A549 (cell line): ENCODE measurements around the gene BCL2L15. TPM values are rescaled to one million over a fixed set of nuclear protein-coding genes. Genes with fewer than 3 reads are reported as not detected.

Experiments
- ATAC-seq, 2 experiments: fragments of 200-7000 bp in 1 of 2; fragments of >200 bp in 1 of 2; cut with Nextera tagmentation in 1 of 2; cut with Tn5 transposase in 1 of 2; 3 replicates each; pipeline versions ENCODE4 v1.8.0 to v1.9.1; 2018 to 2020; ENCODE audit warnings: mild to moderate bottlenecking in 1 of 2, moderate library complexity in 1 of 2
- CTCF ChIA-PET: fragments of 300-600 bp; sonication (Branson Sonifier 250); formaldehyde crosslinking; extraction: SDS; loops from one replicate; lab custom pipeline; 2021; ENCODE audit warnings: antibody characterized with exemption, inconsistent platforms; lab: Yijun Ruan, JAX
- POLR2A ChIA-PET: fragments of 350-600 bp; formaldehyde crosslinking; extraction: SDS; loops from one replicate; lab custom pipeline; 2021; ENCODE audit warnings: antibody characterized with exemption, inconsistent platforms; lab: Yijun Ruan, JAX
- DNase-seq, 2 experiments: peaks; one replicate each; pipeline versions ENCODE4 v3.0.0 to v3.0.0-alpha.2; 2011 to 2016; ENCODE audit warnings: low read depth in 1 of 2, low spot score in 1 of 2
- FAIRE-seq: peaks from 2 replicates; lab custom pipeline; 2011; peaks lifted over from hg19 to GRCh38; lab: Jason Lieb, UNC
- H3K27ac ChIP-seq, 2 experiments: fragments of >200 bp; sonication (Bioruptor Twin); formaldehyde crosslinking; 3 replicates each; pipeline ENCODE4 v1.5.1; 2016 to 2017
- H3K4me1 ChIP-seq: fragments of >200 bp; sonication (Bioruptor Twin); formaldehyde crosslinking; 3 replicates; pipeline ENCODE4 v1.6.1; 2016
- H3K4me2 ChIP-seq: fragments of >200 bp; sonication (Bioruptor Twin); formaldehyde crosslinking; 3 replicates; pipeline ENCODE4 v1.6.1; 2016
- H3K4me3 ChIP-seq: fragments of >200 bp; sonication (Bioruptor Twin); formaldehyde crosslinking; 3 replicates; pipeline ENCODE4 v1.5.1; 2016
- H3K9me3 ChIP-seq: fragments of >200 bp; sonication (Bioruptor Twin); formaldehyde crosslinking; 3 replicates; pipeline ENCODE4 v1.6.1; 2016
- CTCF ChIP-seq: fragments of >200 bp; sonication (Bioruptor Twin); formaldehyde crosslinking; IDR thresholded peaks from 3 replicates; pipeline ENCODE4 v1.5.1; 2016
- ESRRA ChIP-seq: fragments of 150-350 bp; IDR thresholded peaks from 2 replicates; pipeline ENCODE4 v1.6.1; 2014; ENCODE audit warnings: mild to moderate bottlenecking, low read length, borderline replicate concordance
- GATA3 ChIP-seq: IDR thresholded peaks from 2 replicates; pipeline ENCODE4 v1.6.1; 2012; ENCODE audit warnings: borderline replicate concordance
- HDAC2 ChIP-seq: fragments of 200-600 bp; sonication (generic); IDR thresholded peaks from 2 replicates; pipeline ENCODE4 v1.6.1; 2016
- HMGXB4 ChIP-seq: fragments of 250-450 bp; sonication (Bioruptor Pico); IDR thresholded peaks from 2 replicates; pipeline ENCODE4 v1.5.0; 2021; ENCODE audit warnings: mild to moderate bottlenecking, moderate library complexity, borderline replicate concordance
- KDM5A ChIP-seq: fragments of 200-600 bp; sonication (generic); IDR thresholded peaks from 2 replicates; pipeline ENCODE4 v1.6.1; 2016; ENCODE audit warnings: antibody characterized with exemption, mild to moderate bottlenecking
- MYC ChIP-seq: IDR thresholded peaks from 2 replicates; pipeline ENCODE4 v1.6.1; 2012; ENCODE audit warnings: mild to moderate bottlenecking, inconsistent platforms, low read length, improper control_type of control experiment, borderline replicate concordance
- NPAS2 ChIP-seq: fragments of 250-450 bp; sonication (Bioruptor Pico); IDR thresholded peaks from 2 replicates; pipeline ENCODE4 v1.8.0; 2022; ENCODE audit warnings: mild to moderate bottlenecking, moderate library complexity, borderline replicate concordance
- SMC3 ChIP-seq: fragments of >200 bp; sonication (Bioruptor Twin); formaldehyde crosslinking; IDR thresholded peaks from 3 replicates; pipeline ENCODE4 v1.6.1; 2018; ENCODE audit warnings: inconsistent platforms
- ZFP36 ChIP-seq: fragments of 450-650 bp; IDR thresholded peaks from 2 replicates; pipeline ENCODE4 v1.6.1; 2014; ENCODE audit warnings: borderline replicate concordance; ENCODE audit not compliant: partially characterized antibody
- ZNF302 ChIP-seq: fragments of 250-450 bp; sonication (Bioruptor Pico); IDR thresholded peaks from 2 replicates; pipeline ENCODE4 v1.9.0; 2021; ENCODE audit warnings: inconsistent platforms, mild to moderate bottlenecking, moderate library complexity
- WGBS: methylation state at CpG from one replicate; pipeline ENCODE4 v1.1.6; 2017; ENCODE audit errors: missing lambda C conversion rate; 5-methylcytosine and 5-hydroxymethylcytosine counted together
- polyA plus RNA-seq, 4 experiments: library from polyadenylated mRNA; depleted of rRNA in 3 of 4; stranded (reverse); fragments of >200 nt; fragmentation: RNase III in 1 of 4; extraction: RNeasy Plus Mini Kit Qiagen cat#74134 plus additional on column Dnase treatment in 1 of 4; gene quantifications; 2 replicates in 3 of 4; 3 replicates in 1 of 4; pipeline ENCODE4 v1.2.3, GENCODE V29; 2011 to 2017
- TF ChIP-seq, protein P1 (sequence below): fragments of >200 bp; sonication (Bioruptor Twin); formaldehyde crosslinking; IDR thresholded peaks from 3 replicates; pipeline ENCODE4 v1.6.1; 2016
- TF ChIP-seq, protein P2 (sequence below): IDR thresholded peaks from 2 replicates; pipeline ENCODE4 v1.6.1; 2012

The BCL2L15 gene
- polyA plus RNA-seq, 2 of the 4 experiments (the other 2 are of a cell fraction), result 2.1 to 2.3 TPM

DNA sequence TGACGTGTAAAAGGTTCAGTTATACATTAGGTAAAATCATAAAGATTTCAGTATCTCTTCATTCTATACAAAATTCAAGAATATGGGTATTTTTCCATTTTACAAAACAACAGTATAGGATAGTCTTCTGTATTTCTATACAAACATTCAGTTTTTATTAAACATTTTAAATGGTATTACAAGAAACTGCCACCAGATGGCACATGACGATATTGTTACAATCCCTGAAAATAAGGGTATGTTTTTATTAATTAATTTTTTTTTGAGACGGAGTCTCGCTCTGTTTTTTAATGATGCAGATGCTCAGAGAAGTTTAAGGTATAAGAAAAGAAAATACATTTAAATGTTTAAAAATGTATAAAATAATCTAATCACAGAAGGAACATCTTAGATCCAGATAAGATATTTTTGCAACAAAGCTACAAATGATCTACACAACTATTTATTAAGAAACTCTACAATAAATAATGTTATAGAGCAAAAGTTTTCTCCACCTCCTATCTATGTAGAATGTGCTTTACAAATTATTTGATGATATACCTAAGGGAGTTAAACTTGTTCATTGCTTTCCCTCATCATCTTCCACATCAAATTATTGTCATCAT, 51.6 kb downstream of the BCL2L15 start (continued):
- TF ChIP-seq ESRRA (no peak), CTCF (peak; percentile 44), NPAS2 (CRISPR knock-in tag) (no peak), KDM5A (no peak), ZFP36 (no peak)

- H3K4me3 ChIP-seq, result no peak overlapping the region
- H3K9me3 ChIP-seq, result no peaks in the 10 kb centered on the region
- ATAC-seq (no peak), FAIRE-seq (no peak), DNase-seq (no peak)
- ChIA-PET CTCF (interaction anchor here (0.6 to 2.4 kb wide), 6 partner anchors 19 to 96 kb away, joined by 3 to 11 read pairs (median 4); partner anchors contain the start of gene AP4B1), POLR2A (no interaction called here)
- H3K4me2 ChIP-seq, result no peak overlapping the region
- no peaks in the 10 kb centered on the region for H3K4me1 ChIP-seq
- TF ChIP-seq SMC3, result no peak
- TF ChIP-seq ZFP36, result no peak
- TF ChIP-seq MYC, result no peak
- TF ChIP-seq, protein P1, sequence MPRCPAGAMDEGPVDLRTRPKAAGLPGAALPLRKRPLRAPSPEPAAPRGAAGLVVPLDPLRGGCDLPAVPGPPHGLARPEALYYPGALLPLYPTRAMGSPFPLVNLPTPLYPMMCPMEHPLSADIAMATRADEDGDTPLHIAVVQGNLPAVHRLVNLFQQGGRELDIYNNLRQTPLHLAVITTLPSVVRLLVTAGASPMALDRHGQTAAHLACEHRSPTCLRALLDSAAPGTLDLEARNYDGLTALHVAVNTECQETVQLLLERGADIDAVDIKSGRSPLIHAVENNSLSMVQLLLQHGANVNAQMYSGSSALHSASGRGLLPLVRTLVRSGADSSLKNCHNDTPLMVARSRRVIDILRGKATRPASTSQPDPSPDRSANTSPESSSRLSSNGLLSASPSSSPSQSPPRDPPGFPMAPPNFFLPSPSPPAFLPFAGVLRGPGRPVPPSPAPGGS, result no peak
- TF ChIP-seq, protein P2, sequence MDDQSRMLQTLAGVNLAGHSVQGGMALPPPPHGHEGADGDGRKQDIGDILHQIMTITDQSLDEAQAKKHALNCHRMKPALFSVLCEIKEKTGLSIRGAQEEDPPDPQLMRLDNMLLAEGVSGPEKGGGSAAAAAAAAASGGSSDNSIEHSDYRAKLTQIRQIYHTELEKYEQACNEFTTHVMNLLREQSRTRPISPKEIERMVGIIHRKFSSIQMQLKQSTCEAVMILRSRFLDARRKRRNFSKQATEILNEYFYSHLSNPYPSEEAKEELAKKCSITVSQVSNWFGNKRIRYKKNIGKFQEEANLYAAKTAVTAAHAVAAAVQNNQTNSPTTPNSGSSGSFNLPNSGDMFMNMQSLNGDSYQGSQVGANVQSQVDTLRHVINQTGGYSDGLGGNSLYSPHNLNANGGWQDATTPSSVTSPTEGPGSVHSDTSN, result no peak
- no peak for TF ChIP-seq HDAC2
- TF ChIP-seq HMGXB4, result no peak
- no peak for TF ChIP-seq GATA3
- no peak for TF ChIP-seq ZNF302 (CRISPR knock-in tag)
- 93% methylated on average over 2 of the region's 2 CpGs for WGBS
- no peak overlapping the region for H3K27ac ChIP-seq
Observed at GRCh38 chr1:113834716-113835115, 52.7 kb downstream of the BCL2L15 start.

Other genes with a start within 250 kb of the BCL2L15 start
- 11.9 and 17.0 TPM in 2 replicates for gene PHTF1, start 128.1 kb downstream of the BCL2L15 start, polyA plus RNA-seq (2011; rRNA removed)
- 13.7 to 17.1 TPM (median 15.8 TPM) in 3 replicates for gene PHTF1, start 128.1 kb downstream of the BCL2L15 start, polyA plus RNA-seq (2017; fragmentation: RNase III; extraction: RNeasy Plus Mini Kit Qiagen cat#74134 plus additional on column Dnase treatment)
- gene RSBN1, start 75.1 kb downstream of the BCL2L15 start, polyA plus RNA-seq (2011; rRNA removed), result 8.8 and 9.7 TPM in 2 replicates
- 2.9 to 3.0 TPM (median 2.9 TPM) in 3 replicates for gene RSBN1, start 75.1 kb downstream of the BCL2L15 start, polyA plus RNA-seq (2017; fragmentation: RNase III; extraction: RNeasy Plus Mini Kit Qiagen cat#74134 plus additional on column Dnase treatment)
- gene PTPN22, start 15.9 kb downstream of the BCL2L15 start, polyA plus RNA-seq (2011; rRNA removed), result not detected in 2 replicates
- gene PTPN22, start 15.9 kb downstream of the BCL2L15 start, polyA plus RNA-seq (2017; fragmentation: RNase III; extraction: RNeasy Plus Mini Kit Qiagen cat#74134 plus additional on column Dnase treatment), result not detected in 3 replicates
- 11.9 and 12.0 TPM in 2 replicates for gene AP4B1, start 17.2 kb upstream of the BCL2L15 start, polyA plus RNA-seq (2011; rRNA removed)
- gene AP4B1, start 17.2 kb upstream of the BCL2L15 start, polyA plus RNA-seq (2017; fragmentation: RNase III; extraction: RNeasy Plus Mini Kit Qiagen cat#74134 plus additional on column Dnase treatment), result 9.2 to 9.4 TPM (median 9.2 TPM) in 3 replicates
- 4.8 and 6.3 TPM in 2 replicates for gene DCLRE1B, start 17.7 kb upstream of the BCL2L15 start, polyA plus RNA-seq (2011; rRNA removed)
- gene DCLRE1B, start 17.7 kb upstream of the BCL2L15 start, polyA plus RNA-seq (2017; fragmentation: RNase III; extraction: RNeasy Plus Mini Kit Qiagen cat#74134 plus additional on column Dnase treatment), result 5.5 to 6.4 TPM (median 5.7 TPM) in 3 replicates
- 27.4 and 35.9 TPM in 2 replicates for gene HIPK1, start 41.7 kb upstream of the BCL2L15 start, polyA plus RNA-seq (2011; rRNA removed)
- 11.1 to 11.5 TPM (median 11.3 TPM) in 3 replicates for gene HIPK1, start 41.7 kb upstream of the BCL2L15 start, polyA plus RNA-seq (2017; fragmentation: RNase III; extraction: RNeasy Plus Mini Kit Qiagen cat#74134 plus additional on column Dnase treatment)
- 1.2 TPM in 2 replicates for gene OLFML3, start 91.9 kb upstream of the BCL2L15 start, polyA plus RNA-seq (2011; rRNA removed)
- 6.6 to 9.3 TPM (median 8.0 TPM) in 3 replicates for gene OLFML3, start 91.9 kb upstream of the BCL2L15 start, polyA plus RNA-seq (2017; fragmentation: RNase III; extraction: RNeasy Plus Mini Kit Qiagen cat#74134 plus additional on column Dnase treatment)